Measurements from ENCODE around the gene GNAT2.

Gene GNAT2

GRCh38 chr1:109642626-109643025 is 23.2 kb upstream of the GNAT2 start:
- DNase-seq (ENCODE audit: low read depth in 2 of 3, low spot score in 2 of 3): no peak

GRCh38 chr1:109641861-109642260 is 22.4 kb upstream of the GNAT2 start:
- DNase-seq (ENCODE audit: low read depth in 2 of 3, low spot score in 2 of 3): no peak

DNA sequence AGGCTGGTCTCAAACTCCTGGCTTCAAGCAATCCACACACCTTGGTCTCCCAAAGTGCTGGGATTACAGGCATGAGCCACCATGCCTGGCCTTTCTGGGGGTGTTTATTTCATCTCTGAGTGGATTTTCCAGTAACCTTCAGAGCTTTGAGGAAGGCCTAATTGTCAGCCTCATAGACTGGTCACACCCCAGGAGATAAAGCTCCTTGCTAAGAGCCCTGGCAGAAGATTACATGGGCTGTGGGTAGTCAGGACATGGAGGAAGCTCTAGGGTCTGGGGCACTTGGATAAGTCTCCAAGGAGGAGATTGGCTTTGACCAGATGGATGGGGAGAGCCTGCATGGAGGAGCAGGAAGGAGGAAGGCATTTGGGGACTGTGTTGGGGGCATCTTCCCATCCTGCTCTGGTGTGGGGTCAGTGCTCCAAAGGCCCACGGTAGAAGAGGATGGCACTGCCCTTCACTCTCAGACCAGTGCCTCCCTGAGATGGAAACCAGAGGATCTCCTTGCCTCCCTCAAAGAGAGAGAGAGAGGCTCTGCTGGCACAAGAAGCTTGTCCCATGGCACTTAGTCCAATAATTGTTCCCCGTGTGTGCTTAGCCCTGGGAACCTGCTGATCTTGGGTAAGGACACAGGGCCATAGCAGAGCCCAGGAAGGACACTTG is 21.8 kb upstream of the GNAT2 start:
- no peak for DNase-seq (ENCODE audit: low read depth in 2 of 3, low spot score in 2 of 3)

GRCh38 chr1:109640285-109640865 is 21.0 kb upstream of the GNAT2 start:
- peak; percentile 63 to 100 (median 98) for DNase-seq (ENCODE audit: low read depth in 2 of 3, low spot score in 2 of 3)

- no peak for DNase-seq (ENCODE audit: low read depth in 2 of 3, low spot score in 2 of 3)
Measured at GRCh38 chr1:109639841-109640184, 20.4 kb upstream of the GNAT2 start.

DNA sequence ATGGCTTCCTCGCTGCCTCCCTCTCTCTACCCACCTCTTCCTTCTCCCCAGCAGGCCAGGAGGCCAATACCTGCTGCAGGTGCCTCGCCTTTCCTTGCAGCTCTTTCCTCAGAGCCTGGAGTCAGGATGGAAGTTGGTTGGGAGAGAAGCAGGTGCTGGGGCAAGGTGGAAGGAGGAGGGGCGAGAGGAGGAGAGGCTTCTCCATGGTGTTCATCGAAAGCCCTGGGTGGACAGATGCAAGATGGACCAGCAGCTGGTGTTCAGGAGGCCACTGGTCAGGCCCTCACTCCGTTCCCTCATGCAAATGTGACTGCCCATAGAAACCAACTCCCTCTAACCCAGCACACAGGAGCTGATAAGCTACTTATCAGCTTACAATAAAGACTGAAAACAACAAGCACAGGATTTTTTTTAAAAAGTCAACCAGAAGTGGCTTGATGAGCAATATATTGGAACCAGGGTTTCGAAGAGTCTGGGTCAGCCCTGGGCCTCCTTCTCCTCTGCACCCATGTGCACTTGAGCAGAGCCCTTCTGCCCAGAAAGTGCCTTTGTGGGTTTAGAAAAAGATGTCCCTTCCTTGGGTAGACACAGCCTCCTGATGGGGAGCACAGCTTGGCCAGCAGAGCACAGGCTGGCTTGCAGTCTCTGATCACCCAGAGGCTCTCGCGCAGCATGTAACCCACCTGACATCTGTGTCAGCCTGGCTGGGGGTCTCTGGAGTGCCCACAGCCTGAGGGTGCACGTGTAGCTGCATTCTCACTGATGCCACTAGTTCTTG is 19.8 kb upstream of the GNAT2 start:
- DNase-seq (ENCODE audit: low read depth in 2 of 3, low spot score in 2 of 3): no peak

DNA sequence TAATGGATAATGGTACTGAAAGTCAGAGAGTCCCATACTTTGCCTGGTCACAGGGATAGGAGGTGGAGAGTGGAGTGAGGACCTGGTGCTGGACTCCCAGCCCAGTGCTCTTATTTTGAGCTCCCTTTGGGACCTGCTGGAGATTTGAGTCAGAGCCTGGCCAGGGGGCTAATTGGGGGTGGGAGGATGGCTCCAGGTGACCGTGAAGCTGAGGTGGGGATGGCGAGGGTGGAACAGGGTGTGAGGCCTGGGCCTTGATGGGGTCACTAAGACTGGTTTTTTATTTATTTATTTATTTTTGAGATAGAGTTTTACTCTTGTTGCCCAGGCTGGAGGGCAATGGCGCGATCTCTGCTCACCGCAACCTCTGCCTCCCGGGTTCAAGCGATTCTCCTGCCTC is 18.0 kb upstream of the GNAT2 start:
- DNase-seq (ENCODE audit: low read depth in 2 of 3, low spot score in 2 of 3): no peak

GRCh38 chr1:109636201-109636952 is 17.0 kb upstream of the GNAT2 start:
- no peak for DNase-seq (ENCODE audit: low read depth in 2 of 3, low spot score in 2 of 3)

GRCh38 chr1:109635862-109636200 is 16.4 kb upstream of the GNAT2 start:
- DNase-seq (ENCODE audit: low read depth in 2 of 3, low spot score in 2 of 3): no peak

DNA sequence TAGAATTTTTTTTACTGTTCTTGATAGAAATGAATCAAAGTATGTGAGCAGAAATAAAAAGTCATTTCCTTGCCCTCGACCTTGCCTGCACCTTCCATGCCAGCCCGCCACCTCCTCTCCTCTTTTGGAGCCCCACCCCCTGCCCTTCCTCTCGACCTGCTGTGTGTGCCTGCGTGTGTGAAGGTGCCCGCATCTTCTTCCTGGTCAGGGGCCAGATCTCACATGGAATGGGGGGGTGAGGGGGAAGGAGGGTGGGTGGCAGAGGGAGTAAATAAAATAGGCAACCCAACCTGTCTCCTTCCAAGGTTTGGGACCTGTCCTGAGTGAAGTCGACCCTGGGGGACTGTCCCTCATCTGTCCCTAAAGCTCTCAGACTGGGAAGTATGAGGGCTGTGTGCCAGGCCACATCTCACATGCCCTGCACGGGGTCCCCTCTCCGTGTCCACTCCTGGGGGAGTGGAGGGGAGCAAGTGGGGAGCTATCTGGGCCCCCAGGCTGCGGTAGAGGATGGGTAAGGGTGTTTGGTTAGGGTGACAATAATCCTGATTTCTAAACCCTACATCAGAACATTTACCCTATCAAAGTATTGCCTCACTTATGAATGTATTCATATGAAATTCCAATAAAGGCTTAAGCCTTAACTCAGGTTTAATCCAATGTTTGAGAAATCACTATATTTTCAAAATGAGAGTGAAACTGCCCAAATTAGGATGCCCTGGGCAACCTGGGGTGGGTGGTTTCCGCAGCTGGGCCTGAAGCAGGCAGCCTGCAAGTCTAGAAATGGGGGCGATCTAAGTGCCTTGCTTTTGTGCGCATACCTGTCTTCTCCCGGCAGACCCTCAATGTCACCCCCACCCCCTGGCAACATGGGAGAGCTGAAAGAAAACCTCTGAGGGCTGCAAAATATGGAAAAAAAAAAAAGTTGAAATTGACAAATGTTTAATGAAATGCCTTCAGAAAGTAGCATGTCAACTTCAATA is 15.6 kb upstream of the GNAT2 start:
- DNase-seq (ENCODE audit: low read depth in 2 of 3, low spot score in 2 of 3): no peak

DNA sequence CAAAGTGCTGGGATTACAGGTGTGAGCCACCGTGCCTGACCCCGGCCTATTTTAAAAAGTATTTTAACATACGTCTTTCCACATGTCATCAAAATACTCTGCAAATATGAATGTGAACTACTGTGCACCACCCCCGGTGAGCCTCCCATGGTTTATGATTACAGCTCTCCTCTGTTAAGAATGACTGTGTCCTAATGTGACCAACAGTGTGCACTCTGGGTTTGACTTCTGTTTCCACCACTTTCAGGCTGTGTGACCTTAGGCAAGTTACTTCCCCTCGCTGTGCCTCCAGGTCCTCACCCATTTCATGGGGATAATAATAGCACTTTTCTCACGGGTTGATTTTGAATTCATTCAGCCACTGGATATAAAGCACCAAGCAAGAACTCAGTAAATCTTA is 14.9 kb upstream of the GNAT2 start:
- DNase-seq (ENCODE audit: low read depth in 2 of 3, low spot score in 2 of 3): no peak

GRCh38 chr1:109632671-109633346 is 13.4 kb upstream of the GNAT2 start:
- no peak for DNase-seq (ENCODE audit: low read depth in 2 of 3, low spot score in 2 of 3)

GRCh38 chr1:109631513-109632505 is 12.4 kb upstream of the GNAT2 start:
- DNase-seq (ENCODE audit: low read depth in 2 of 3, low spot score in 2 of 3): no peak

DNA sequence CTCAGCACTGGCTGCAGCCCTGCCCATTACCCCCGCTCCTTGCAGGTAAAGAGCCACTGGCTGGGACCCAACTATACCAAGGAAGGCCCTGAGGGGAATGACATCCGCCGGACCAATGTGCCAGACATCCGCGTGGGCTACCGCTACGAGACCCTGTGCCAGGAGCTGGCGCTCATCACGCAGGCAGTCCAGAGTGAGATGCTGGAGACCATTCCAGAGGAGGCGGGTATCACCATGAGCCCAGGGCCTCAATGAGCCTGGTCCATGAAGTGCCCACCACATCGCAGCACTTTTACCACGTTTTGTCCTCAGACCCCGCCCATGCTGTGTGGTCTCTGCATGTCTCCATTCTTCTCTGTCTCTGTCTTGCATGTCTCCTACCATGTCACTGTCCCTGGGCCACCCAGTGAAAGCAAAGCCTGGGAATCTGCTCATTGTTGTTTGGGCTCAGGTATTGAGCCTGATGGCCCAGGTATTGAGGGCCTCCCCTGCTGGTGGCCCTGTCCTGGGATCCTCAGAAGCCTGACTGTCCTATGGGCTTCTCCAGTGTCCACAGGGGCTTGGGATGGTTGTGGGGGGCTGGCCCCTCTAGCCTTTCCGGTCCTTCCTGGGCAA is 11.6 kb upstream of the GNAT2 start:
- no peak for DNase-seq (ENCODE audit: low read depth in 2 of 3, low spot score in 2 of 3)

DNA sequence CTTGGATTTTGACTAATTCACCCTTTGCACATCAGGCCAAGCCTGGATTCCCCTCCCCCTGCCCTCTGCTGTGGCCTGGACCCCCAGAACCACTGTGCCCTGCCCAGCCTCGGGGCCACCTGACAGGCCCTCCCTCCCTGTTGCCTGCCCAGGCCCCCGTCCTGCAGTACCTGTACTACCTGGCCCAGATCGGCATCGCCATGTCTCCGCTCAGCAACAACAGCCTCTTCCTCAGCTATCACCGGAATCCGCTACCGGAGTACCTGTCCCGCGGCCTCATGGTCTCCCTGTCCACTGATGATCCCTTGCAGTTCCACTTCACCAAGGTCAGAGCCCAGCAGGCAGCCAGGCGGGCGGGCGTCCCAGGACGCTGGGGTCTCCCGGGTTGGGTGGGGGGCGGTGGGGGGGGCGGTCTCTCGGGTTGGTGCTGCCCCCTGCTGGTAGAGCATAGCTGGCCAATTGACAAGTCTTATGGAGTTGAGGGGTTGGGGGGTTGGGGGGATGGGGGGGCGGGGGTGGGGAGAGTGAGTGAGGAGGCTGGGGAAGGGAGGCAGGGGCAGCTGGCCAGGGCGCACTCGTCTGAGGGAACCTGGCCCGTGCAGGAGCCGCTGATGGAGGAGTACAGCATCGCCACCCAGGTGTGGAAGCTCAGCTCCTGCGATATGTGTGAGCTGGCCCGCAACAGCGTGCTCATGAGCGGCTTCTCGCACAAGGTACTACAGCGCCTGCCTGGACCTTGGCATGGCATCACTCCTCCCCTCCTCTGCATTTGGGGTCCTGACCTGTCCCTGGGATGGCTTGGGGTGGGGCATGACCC is 10.9 kb upstream of the GNAT2 start:
- no peak for DNase-seq (ENCODE audit: low read depth in 2 of 3, low spot score in 2 of 3)

- DNase-seq (ENCODE audit: low read depth in 2 of 3, low spot score in 2 of 3): no peak
Measured at GRCh38 chr1:109629372-109630030, 10.1 kb upstream of the GNAT2 start.
